Activated CD8-positive, alpha-beta T cell treated with anti-CD3 and anti-CD28 coated beads for 36 hours (primary cell): ENCODE results near the gene NCOA5. TPM values are rescaled to one million over a fixed set of nuclear protein-coding genes. Genes with fewer than 3 reads are reported as not detected.

ENCODE experiments used
- ATAC-seq: fragments of 200-7000 bp; cut with Tn5 transposase; one replicate; pipeline ENCODE4 v1.10.0; 2021; ENCODE audit warnings: mild to moderate bottlenecking, moderate library complexity
- CTCF ChIA-PET: fragments of 350-600 bp; sonication (Branson Sonifier 250); formaldehyde crosslinking; loops from one replicate; lab custom pipeline; 2021; ENCODE audit warnings: antibody characterized with exemption; lab: Charles Lee
- POLR2A ChIA-PET: fragments of 350-600 bp; sonication (Branson Sonifier 250); formaldehyde crosslinking; loops from one replicate; lab custom pipeline; 2021; ENCODE audit warnings: antibody characterized with exemption; lab: Charles Lee
- DNase-seq: peaks from one replicate; pipeline ENCODE4 v3.0.0-alpha.2; 2020
- H3K27ac Mint-ChIP-seq: one replicate; pipeline ENCODE4 v1.8.0; 2021; ENCODE audit warnings: mild to moderate bottlenecking, mixed read lengths
- H3K27me3 Mint-ChIP-seq: one replicate; pipeline ENCODE4 v1.8.0; 2021; ENCODE audit warnings: mixed read lengths
- H3K36me3 Mint-ChIP-seq: one replicate; pipeline ENCODE4 v1.8.0; 2021; ENCODE audit warnings: low read depth, mixed read lengths
- H3K4me1 Mint-ChIP-seq: one replicate; pipeline ENCODE4 v1.8.0; 2021; ENCODE audit warnings: low read depth, mixed read lengths
- H3K4me3 Mint-ChIP-seq: one replicate; pipeline ENCODE4 v1.8.0; 2021; ENCODE audit warnings: mild to moderate bottlenecking, moderate library complexity, mixed read lengths
- H3K9me3 Mint-ChIP-seq: one replicate; pipeline ENCODE4 v1.8.0; 2021; ENCODE audit warnings: mixed read lengths
- intact Hi-C: fragments of 100-400 bp; cut with micrococcal nuclease; formaldehyde crosslinking; loops from one replicate; pipeline ENCODE4 v1.10.0; 2022
- total RNA-seq, 2 experiments: library from RNA; stranded (reverse); gene quantifications; one replicate each; pipeline ENCODE4 v1.2.3, GENCODE V29; 2021
- TF ChIP-seq, protein P1 (sequence below): fragments of 200-600 bp; IDR thresholded peaks from one replicate; pipeline ENCODE4 v1.8.0; 2022; ENCODE audit warnings: antibody characterized with exemption, mild to moderate bottlenecking

NCOA5 gene
- total RNA-seq, 2 experiments from 2014 or later, result 13.1 to 16.8 TPM

DNA sequence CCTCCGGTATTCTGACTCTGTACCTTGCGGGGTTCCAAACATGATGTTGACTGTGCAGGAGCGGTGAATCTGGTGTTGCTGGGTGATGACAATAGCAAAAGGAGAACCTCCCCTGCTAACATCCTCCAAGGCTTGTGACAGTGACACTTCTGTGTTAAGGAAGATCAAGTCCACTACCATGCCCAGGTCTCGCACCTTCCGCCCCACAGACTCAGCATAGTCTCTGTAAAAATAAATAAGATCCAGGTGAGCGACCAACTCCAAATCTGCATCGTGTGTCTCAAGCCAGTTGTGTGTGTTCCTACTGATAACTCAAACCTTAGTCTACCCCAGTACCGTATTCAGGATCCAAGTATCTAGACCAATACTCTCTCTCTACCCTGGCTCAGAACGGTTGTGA is 24.8 kb downstream of the NCOA5 start:
- no peaks in the 10 kb centered on the region for H3K9me3 Mint-ChIP-seq
- H3K4me1 Mint-ChIP-seq, result peaks cover 44% of the 10 kb centered on the region
- TF ChIP-seq, protein P1, sequence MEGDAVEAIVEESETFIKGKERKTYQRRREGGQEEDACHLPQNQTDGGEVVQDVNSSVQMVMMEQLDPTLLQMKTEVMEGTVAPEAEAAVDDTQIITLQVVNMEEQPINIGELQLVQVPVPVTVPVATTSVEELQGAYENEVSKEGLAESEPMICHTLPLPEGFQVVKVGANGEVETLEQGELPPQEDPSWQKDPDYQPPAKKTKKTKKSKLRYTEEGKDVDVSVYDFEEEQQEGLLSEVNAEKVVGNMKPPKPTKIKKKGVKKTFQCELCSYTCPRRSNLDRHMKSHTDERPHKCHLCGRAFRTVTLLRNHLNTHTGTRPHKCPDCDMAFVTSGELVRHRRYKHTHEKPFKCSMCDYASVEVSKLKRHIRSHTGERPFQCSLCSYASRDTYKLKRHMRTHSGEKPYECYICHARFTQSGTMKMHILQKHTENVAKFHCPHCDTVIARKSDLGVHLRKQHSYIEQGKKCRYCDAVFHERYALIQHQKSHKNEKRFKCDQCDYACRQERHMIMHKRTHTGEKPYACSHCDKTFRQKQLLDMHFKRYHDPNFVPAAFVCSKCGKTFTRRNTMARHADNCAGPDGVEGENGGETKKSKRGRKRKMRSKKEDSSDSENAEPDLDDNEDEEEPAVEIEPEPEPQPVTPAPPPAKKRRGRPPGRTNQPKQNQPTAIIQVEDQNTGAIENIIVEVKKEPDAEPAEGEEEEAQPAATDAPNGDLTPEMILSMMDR, result no peak
- ChIA-PET CTCF (interaction anchor here (0.7 to 1.8 kb wide), 2 partner anchors 51 to 131 kb away, joined by 3 to 7 read pairs; no protein-coding TSS in a partner anchor), POLR2A (no interaction called here)
- H3K27ac Mint-ChIP-seq, result no peak overlapping the region
- no peak for DNase-seq
- H3K27me3 Mint-ChIP-seq, result no peaks in the 10 kb centered on the region
- intact Hi-C loops, result no loop called here
- H3K36me3 Mint-ChIP-seq, result peaks cover 80% of the 10 kb centered on the region
- ATAC-seq, result no peak
- no peak overlapping the region for H3K4me3 Mint-ChIP-seq

DNA sequence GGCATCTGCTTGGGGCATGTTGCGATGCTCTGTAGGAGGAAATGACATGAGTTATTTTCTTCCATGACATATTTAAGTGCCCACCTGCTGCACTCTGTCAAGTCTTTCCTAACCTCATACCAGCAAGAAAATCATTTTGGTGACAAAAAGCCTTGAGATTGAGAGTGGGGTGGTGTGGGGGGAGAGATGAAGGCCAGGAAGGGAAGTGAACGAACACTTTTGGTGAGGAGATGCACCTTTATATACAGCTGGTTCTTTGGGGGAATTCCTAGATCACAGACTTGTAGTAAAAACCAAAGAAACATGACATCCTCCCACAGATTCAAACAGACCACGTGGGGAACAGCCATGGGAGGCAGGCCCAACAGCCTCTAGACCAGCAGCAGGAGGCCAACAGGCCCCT is 26.1 kb downstream of the NCOA5 start:
- POLR2A ChIA-PET, result no interaction called here
- intact Hi-C loops, result loop anchor here (5.0 kb wide), 1 partner anchor 41 kb away; no protein-coding TSS in a partner anchor
- H3K36me3 Mint-ChIP-seq, result peaks cover 78% of the 10 kb centered on the region
- H3K27ac Mint-ChIP-seq, result peak overlapping the region; percentile 79
- H3K27me3 Mint-ChIP-seq, result peaks cover 10% of the 10 kb centered on the region
- ATAC-seq (peak; percentile 58), DNase-seq (peak; percentile 35)
- CTCF ChIA-PET, result interaction anchor here (1.2 to 1.8 kb wide), 2 partner anchors 50 to 264 kb away, joined by 3 to 7 read pairs; no protein-coding TSS in a partner anchor
- no peaks in the 10 kb centered on the region for H3K9me3 Mint-ChIP-seq
- H3K4me1 Mint-ChIP-seq, result peaks cover 58% of the 10 kb centered on the region
- TF ChIP-seq, protein P1, result no peak
- no peak overlapping the region for H3K4me3 Mint-ChIP-seq

DNA sequence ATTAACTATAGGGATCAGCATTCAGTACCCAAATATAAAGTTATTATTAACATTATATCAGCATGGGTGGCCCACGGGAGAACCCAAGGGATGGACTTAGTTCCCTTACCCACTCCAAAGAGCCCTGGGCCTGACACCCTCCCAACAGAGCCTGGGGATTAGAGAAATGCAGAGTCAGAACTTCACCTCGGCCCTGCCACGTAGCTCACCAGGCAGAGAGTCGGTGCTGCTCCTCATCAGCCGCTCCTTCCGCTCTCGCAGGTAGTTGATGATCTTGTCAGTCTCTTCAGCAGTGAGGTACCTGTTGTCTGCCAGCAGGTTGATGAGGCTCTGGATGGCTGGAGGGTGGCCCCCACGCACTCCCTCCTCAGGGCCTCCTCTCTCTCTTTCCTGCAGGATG is 26.6 kb downstream of the NCOA5 start:
- Mint-ChIP-seq H3K36me3 (peaks cover 73% of the 10 kb centered on the region), H3K9me3 (no peaks in the 10 kb centered on the region), H3K4me1 (peaks cover 60% of the 10 kb centered on the region), H3K27me3 (peaks cover 12% of the 10 kb centered on the region), H3K27ac (peak overlapping the region; percentile 79), H3K4me3 (no peak overlapping the region)
- ChIA-PET POLR2A (no interaction called here), CTCF (interaction anchor here (1.2 to 1.8 kb wide), 2 partner anchors 49 to 264 kb away, joined by 3 to 7 read pairs; no protein-coding TSS in a partner anchor)
- intact Hi-C loops, result loop anchor here (5.0 kb wide), 1 partner anchor 41 kb away; no protein-coding TSS in a partner anchor
- TF ChIP-seq, protein P1, result no peak
- ATAC-seq (no peak), DNase-seq (no peak)

DNA sequence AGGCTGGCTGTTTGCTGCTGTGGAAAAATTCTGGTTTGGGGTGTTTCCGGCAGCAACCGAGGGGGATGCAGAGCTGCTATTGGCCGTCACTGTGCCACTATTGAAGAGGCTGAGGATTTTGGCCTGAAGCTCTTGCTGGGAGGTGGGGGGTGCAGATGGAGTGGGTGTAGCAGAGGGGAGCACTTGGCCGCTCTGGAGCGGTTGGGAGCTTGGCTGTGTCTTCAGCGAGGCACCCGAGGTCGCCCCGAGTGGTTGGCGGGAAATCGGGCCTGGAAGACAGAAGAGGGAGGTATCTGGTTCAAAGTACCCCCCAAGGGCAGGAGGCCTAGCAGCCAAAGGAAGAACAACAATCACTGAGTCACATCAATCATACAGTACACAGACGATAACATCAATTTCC is 27.1 kb downstream of the NCOA5 start:
- intact Hi-C loops, result loop anchor here (5.0 kb wide), 1 partner anchor 40 kb away; no protein-coding TSS in a partner anchor
- no peaks in the 10 kb centered on the region for H3K9me3 Mint-ChIP-seq
- no peak for ATAC-seq
- ChIA-PET CTCF (interaction anchor here (1.2 to 2.3 kb wide), 2 partner anchors 50 to 263 kb away, joined by 3 to 8 read pairs; no protein-coding TSS in a partner anchor), POLR2A (interaction anchor here (1.4 kb wide), 1 partner anchor 22 kb away, joined by 4 read pairs; no protein-coding TSS in a partner anchor)
- H3K36me3 Mint-ChIP-seq, result peaks cover 71% of the 10 kb centered on the region
- DNase-seq, result no peak
- H3K27me3 Mint-ChIP-seq, result peaks cover 15% of the 10 kb centered on the region
- TF ChIP-seq, protein P1, result no peak
- H3K27ac Mint-ChIP-seq, result no peak overlapping the region
- H3K4me1 Mint-ChIP-seq, result peaks cover 62% of the 10 kb centered on the region
- no peak overlapping the region for H3K4me3 Mint-ChIP-seq

DNA sequence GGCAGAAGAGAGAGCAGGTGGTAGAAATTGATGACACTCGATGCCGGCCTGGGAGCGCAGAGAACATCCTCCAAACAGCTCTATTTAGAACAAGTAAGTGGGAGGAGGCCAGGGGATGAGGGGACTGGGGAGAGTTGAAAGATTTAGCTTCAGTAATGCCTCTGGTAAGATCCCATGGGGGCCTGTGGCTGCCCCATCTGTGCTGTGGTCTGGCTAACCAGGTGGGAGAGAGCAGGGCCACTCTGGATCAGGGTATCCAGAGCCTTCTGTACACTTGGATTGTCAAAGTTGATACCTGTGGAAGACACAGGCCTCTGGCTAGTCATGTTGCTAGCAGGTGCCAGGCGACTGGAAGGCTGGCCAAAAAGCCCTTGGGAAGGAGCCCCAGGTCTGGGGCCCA is 27.6 kb downstream of the NCOA5 start:
- ATAC-seq, result no peak
- POLR2A ChIA-PET, result interaction anchor here (1.4 kb wide), 1 partner anchor 22 kb away, joined by 4 read pairs; no protein-coding TSS in a partner anchor
- CTCF ChIA-PET, result interaction anchor here (2.3 kb wide), 1 partner anchor 50 kb away, joined by 8 read pairs; no protein-coding TSS in a partner anchor
- Mint-ChIP-seq H3K9me3 (no peaks in the 10 kb centered on the region), H3K4me1 (peaks cover 62% of the 10 kb centered on the region), H3K27ac (no peak overlapping the region), H3K4me3 (no peak overlapping the region), H3K27me3 (peaks cover 16% of the 10 kb centered on the region), H3K36me3 (peaks cover 71% of the 10 kb centered on the region)
- TF ChIP-seq, protein P1, result no peak
- DNase-seq, result no peak
- intact Hi-C loops, result loop anchor here (5.0 kb wide), 1 partner anchor 40 kb away; no protein-coding TSS in a partner anchor
